MM.1S (cell line): Measurements from ENCODE around the gene UBAC2.

ENCODE experiments used
- EZH2 ChIP-seq: fragments of 300-600 bp; sonication (generic); optimal IDR thresholded peaks from 2 replicates; pipeline ENCODE3; 2017; ENCODE audit warnings: low read depth, mild to moderate bottlenecking, antibody characterized with exemption, low read length, mixed read lengths
- EZH2phosphoT487 ChIP-seq: fragments of 300-600 bp; sonication (generic); IDR thresholded peaks from 2 replicates; pipeline ENCODE4 v1.6.1; 2018; ENCODE audit warnings: antibody characterized with exemption, low read length
- TF ChIP-seq, protein P1 (sequence below): fragments of 300-600 bp; sonication (generic); IDR thresholded peaks from 2 replicates; pipeline ENCODE4 v1.5.1; 2016; ENCODE audit warnings: antibody characterized with exemption, low read length, mixed read lengths

DNA sequence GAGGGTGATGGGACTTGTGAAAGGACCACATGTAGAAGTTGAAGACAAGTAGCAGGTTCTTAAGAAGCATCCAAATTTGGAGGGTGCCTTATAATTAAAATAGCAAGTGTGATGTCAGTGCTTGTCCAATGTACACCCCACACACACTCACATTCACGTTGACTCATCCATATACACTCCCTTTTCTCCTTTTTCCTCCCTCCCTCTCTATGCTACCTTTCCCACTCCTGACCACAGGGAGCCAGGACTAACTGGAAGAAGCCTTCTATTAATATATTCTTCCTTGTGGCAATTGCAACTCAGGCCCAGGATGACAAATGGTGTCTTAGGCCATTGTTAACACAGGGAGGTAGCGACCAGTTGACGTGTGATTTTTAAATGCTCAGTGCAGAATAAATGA, 122.8 kb downstream of the UBAC2 start:
- no peak for TF ChIP-seq EZH2
- TF ChIP-seq, protein P1, sequence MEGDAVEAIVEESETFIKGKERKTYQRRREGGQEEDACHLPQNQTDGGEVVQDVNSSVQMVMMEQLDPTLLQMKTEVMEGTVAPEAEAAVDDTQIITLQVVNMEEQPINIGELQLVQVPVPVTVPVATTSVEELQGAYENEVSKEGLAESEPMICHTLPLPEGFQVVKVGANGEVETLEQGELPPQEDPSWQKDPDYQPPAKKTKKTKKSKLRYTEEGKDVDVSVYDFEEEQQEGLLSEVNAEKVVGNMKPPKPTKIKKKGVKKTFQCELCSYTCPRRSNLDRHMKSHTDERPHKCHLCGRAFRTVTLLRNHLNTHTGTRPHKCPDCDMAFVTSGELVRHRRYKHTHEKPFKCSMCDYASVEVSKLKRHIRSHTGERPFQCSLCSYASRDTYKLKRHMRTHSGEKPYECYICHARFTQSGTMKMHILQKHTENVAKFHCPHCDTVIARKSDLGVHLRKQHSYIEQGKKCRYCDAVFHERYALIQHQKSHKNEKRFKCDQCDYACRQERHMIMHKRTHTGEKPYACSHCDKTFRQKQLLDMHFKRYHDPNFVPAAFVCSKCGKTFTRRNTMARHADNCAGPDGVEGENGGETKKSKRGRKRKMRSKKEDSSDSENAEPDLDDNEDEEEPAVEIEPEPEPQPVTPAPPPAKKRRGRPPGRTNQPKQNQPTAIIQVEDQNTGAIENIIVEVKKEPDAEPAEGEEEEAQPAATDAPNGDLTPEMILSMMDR: no peak
- TF ChIP-seq EZH2phosphoT487: no peak
